H1 (cell line): ENCODE results near the gene DNAJB8. TPM values are rescaled to one million over a fixed set of nuclear protein-coding genes. Genes with fewer than 3 reads are reported as not detected.
A peak's percentile ranks its signal among the peaks of the same experiment; 100 is the strongest.

Source experiments
- CTCF ChIA-PET: fragments of 300-600 bp; sonication (Branson Sonifier 250); formaldehyde crosslinking; loops from one replicate; lab custom pipeline; 2021; ENCODE audit not compliant: partially characterized antibody; lab: Charles Lee
- POLR2A ChIA-PET: fragments of 300-600 bp; sonication (Branson Sonifier 250); formaldehyde crosslinking; loops from one replicate; lab custom pipeline; 2021; ENCODE audit warnings: inconsistent platforms; ENCODE audit not compliant: partially characterized antibody; lab: Charles Lee
- DNase-seq, 2 experiments: peaks; one replicate each; pipeline versions ENCODE4 v3.0.0 to v3.0.0-alpha.2; 2010 to 2022; ENCODE audit warnings: low spot score in 2 of 2, low read depth in 1 of 2, mixed read lengths in 1 of 2
- FAIRE-seq: peaks from 2 replicates; lab custom pipeline; 2011; peaks lifted over from hg19 to GRCh38; lab: Jason Lieb, UNC
- H2AFZ ChIP-seq: 2 replicates; pipeline ENCODE4 v1.8.1; 2012; ENCODE audit warnings: low read length, inconsistent platforms
- H2AK5ac ChIP-seq: 2 replicates; pipeline ENCODE4 v1.6.1; 2013; ENCODE audit warnings: low read depth, low read length
- H2BK120ac ChIP-seq: replicated peaks from 2 replicates; pipeline ENCODE3; 2013; ENCODE audit warnings: low read depth, low read length, inconsistent platforms
- H2BK12ac ChIP-seq: 2 replicates; pipeline ENCODE4 v1.6.1; 2013; ENCODE audit warnings: low read depth, low read length
- H2BK15ac ChIP-seq: 2 replicates; pipeline ENCODE4 v1.6.1; 2013; ENCODE audit warnings: low read length
- H2BK20ac ChIP-seq: 2 replicates; pipeline ENCODE4 v1.6.1; 2013; ENCODE audit warnings: low read length
- H2BK5ac ChIP-seq: 2 replicates; pipeline ENCODE4 v1.6.1; 2013; ENCODE audit warnings: low read depth, low read length
- H3K14ac ChIP-seq: 2 replicates; pipeline ENCODE4 v1.6.1; 2013; ENCODE audit warnings: inconsistent platforms; ENCODE audit not compliant: insufficient read length
- H3K18ac ChIP-seq: 2 replicates; pipeline ENCODE4 v1.6.1; 2013; ENCODE audit warnings: low read length; ENCODE audit errors: extremely low read depth
- H3K23ac ChIP-seq: 2 replicates; pipeline ENCODE4 v1.6.1; 2013; ENCODE audit warnings: inconsistent platforms; ENCODE audit not compliant: insufficient read length
- H3K23me2 ChIP-seq: 2 replicates; pipeline ENCODE4 v1.6.1; 2013; ENCODE audit warnings: low read depth, low read length
- H3K27ac ChIP-seq: 2 replicates; pipeline ENCODE4 v1.6.1; 2011; ENCODE audit warnings: low read depth, low read length, inconsistent platforms
- H3K27me3 ChIP-seq, 4 experiments: replicated peaks in 1 of 4; 1 replicate in 1 of 4; 2 replicates in 3 of 4; pipeline versions ENCODE4 v1.6.1 to v1.8.1; 2011 to 2013; ENCODE audit warnings: low read length in 3 of 4, mild to moderate bottlenecking in 3 of 4, inconsistent platforms in 2 of 4, mixed read lengths in 2 of 4, moderate library complexity in 1 of 4; ENCODE audit not compliant: control insufficient read depth in 3 of 4, insufficient read depth in 3 of 4; ENCODE audit errors: extremely low read depth in 1 of 4
- H3K36me3 ChIP-seq, 4 experiments: 2 replicates each; pipeline versions ENCODE4 v1.6.1 to v1.8.1; 2011 to 2013; ENCODE audit warnings: mild to moderate bottlenecking in 4 of 4, low read length in 3 of 4, moderate library complexity in 2 of 4, control low read depth in 1 of 4, inconsistent platforms in 1 of 4; ENCODE audit not compliant: insufficient read depth in 4 of 4, control insufficient read depth in 2 of 4
- H3K4ac ChIP-seq: replicated peaks from 2 replicates; pipeline ENCODE3; 2013; ENCODE audit warnings: low read length, low read depth, mixed read lengths, inconsistent platforms; ENCODE audit not compliant: insufficient read length
- H3K4me1 ChIP-seq, 4 experiments: replicated peaks in 1 of 4; 1 replicate in 1 of 4; 2 replicates in 3 of 4; pipeline versions ENCODE4 v1.6.1 to v1.8.1; 2011 to 2013; ENCODE audit warnings: low read length in 3 of 4, inconsistent platforms in 2 of 4, mixed read lengths in 1 of 4; ENCODE audit not compliant: insufficient read depth in 4 of 4, control insufficient read depth in 3 of 4
- H3K4me2 ChIP-seq, 2 experiments: 2 replicates each; pipeline versions ENCODE4 v1.6.1 to v1.8.1; 2011 to 2013; ENCODE audit warnings: low read depth in 2 of 2, low read length in 2 of 2, control low read depth in 1 of 2, inconsistent platforms in 1 of 2, mild to moderate bottlenecking in 1 of 2; ENCODE audit not compliant: insufficient read depth in 1 of 2
- H3K4me3 ChIP-seq, 4 experiments: fragments of 200-600, 300-600 bp in 1 of 4; sonication (generic), shearing (Covaris generic), sonication (Bioruptor Twin) in 1 of 4; 2 replicates each; pipeline versions ENCODE4 v1.5.1 to v1.8.1; 2011 to 2016; ENCODE audit warnings: low read length in 4 of 4, low read depth in 3 of 4, control low read depth in 2 of 4, inconsistent platforms in 2 of 4, mild to moderate bottlenecking in 2 of 4, mixed read lengths in 1 of 4, moderate library complexity in 1 of 4; ENCODE audit not compliant: insufficient read depth in 2 of 4; ENCODE audit errors: extremely low read depth in 1 of 4
- H3K56ac ChIP-seq: replicated peaks from 2 replicates; pipeline ENCODE3; 2013; ENCODE audit warnings: low read depth, mild to moderate bottlenecking, mixed read lengths, low read length, inconsistent platforms; ENCODE audit not compliant: insufficient read length
- H3K79me1 ChIP-seq: 2 replicates; pipeline ENCODE4 v1.6.1; 2013; ENCODE audit warnings: low read depth, low read length, control low read depth
- H3K79me2 ChIP-seq, 2 experiments: 2 replicates each; pipeline versions ENCODE4 v1.6.1 to v1.8.1; 2012 to 2013; ENCODE audit warnings: low read length in 2 of 2, mild to moderate bottlenecking in 2 of 2, inconsistent platforms in 1 of 2; ENCODE audit not compliant: insufficient read depth in 2 of 2, control insufficient read depth in 1 of 2
- H3K9ac ChIP-seq, 4 experiments: replicated peaks in 1 of 4; 1 replicate in 1 of 4; 2 replicates in 3 of 4; pipeline versions ENCODE4 v1.6.1 to v1.8.1; 2011 to 2013; ENCODE audit warnings: low read depth in 3 of 4, low read length in 3 of 4, control low read depth in 2 of 4, mild to moderate bottlenecking in 2 of 4, moderate library complexity in 2 of 4, inconsistent platforms in 1 of 4; ENCODE audit errors: extremely low read depth in 1 of 4
- H3K9me3 ChIP-seq, 2 experiments: 2 replicates each; pipeline versions ENCODE4 v1.6.1 to v1.8.1; 2012 to 2013; ENCODE audit warnings: mild to moderate bottlenecking in 2 of 2, moderate library complexity in 2 of 2, control low read depth in 1 of 2, inconsistent platforms in 1 of 2, low read depth in 1 of 2, low read length in 1 of 2, mixed read lengths in 1 of 2; ENCODE audit not compliant: insufficient read depth in 2 of 2
- H4K20me1 ChIP-seq, 2 experiments: replicated peaks in 1 of 2; 2 replicates each; pipeline versions ENCODE3 to v1.8.1; 2011 to 2013; ENCODE audit warnings: inconsistent platforms in 2 of 2, low read length in 2 of 2, mild to moderate bottlenecking in 1 of 2; ENCODE audit not compliant: insufficient read depth in 2 of 2, control insufficient read depth in 1 of 2
- H4K5ac ChIP-seq: 2 replicates; pipeline ENCODE4 v1.6.1; 2013; ENCODE audit warnings: low read length, low read depth, mixed read lengths, inconsistent platforms; ENCODE audit not compliant: insufficient read length
- H4K8ac ChIP-seq: 2 replicates; pipeline ENCODE4 v1.8.0; 2013; ENCODE audit warnings: mild to moderate bottlenecking, moderate library complexity, low read length, inconsistent platforms; ENCODE audit not compliant: insufficient read depth; ENCODE audit errors: extremely low read depth
- H4K91ac ChIP-seq: replicated peaks from 2 replicates; pipeline ENCODE3; 2013; ENCODE audit warnings: low read length, mixed read lengths, inconsistent platforms; ENCODE audit not compliant: insufficient read length
- ATF2 ChIP-seq: IDR thresholded peaks from 2 replicates; pipeline ENCODE4 v1.6.1; 2012; ENCODE audit warnings: low read length, inconsistent platforms
- EGR1 ChIP-seq: IDR thresholded peaks from 2 replicates; pipeline ENCODE4 v1.6.1; 2011; ENCODE audit warnings: low read depth, low read length, borderline replicate concordance
- HDAC2 ChIP-seq, 2 experiments: fragments of 300-600 bp in 1 of 2; sonication (generic) in 1 of 2; IDR thresholded peaks; 2 replicates each; pipeline ENCODE4 v1.6.1; 2011 to 2012; ENCODE audit warnings: low read depth in 2 of 2, low read length in 2 of 2, mild to moderate bottlenecking in 2 of 2, moderate library complexity in 2 of 2, borderline replicate concordance in 1 of 2, inconsistent platforms in 1 of 2
- JUN ChIP-seq: IDR thresholded peaks from 2 replicates; pipeline ENCODE4 v1.6.1; 2011; ENCODE audit warnings: low read depth, mild to moderate bottlenecking, improper control_type of control experiment, low read length
- KDM1A ChIP-seq: fragments of 200-600, 300-600 bp; sonication (generic); IDR thresholded peaks from 2 replicates; pipeline ENCODE4 v1.7.1; 2016; ENCODE audit warnings: mild to moderate bottlenecking, low read length, borderline replicate concordance
- WGBS, 2 experiments: shearing (Covaris generic) in 1 of 2; methylation state at CpG; one replicate each; pipeline versions ENCODE4 v1.1.6 to v1.1.7; 2013 to 2015; ENCODE audit warnings: low lambda C conversion rate in 2 of 2, mixed read lengths in 2 of 2, inconsistent platforms in 1 of 2, low coverage in 1 of 2, missing lambda C conversion rate in 1 of 2; ENCODE audit not compliant: insufficient replicate concordance in 2 of 2, insufficient coverage in 1 of 2, insufficient read length in 1 of 2; ENCODE audit errors: extremely low coverage in 1 of 2, missing lambda C conversion rate in 1 of 2; 5-methylcytosine and 5-hydroxymethylcytosine counted together
- polyA plus RNA-seq, 7 experiments: library from polyadenylated mRNA; depleted of rRNA in 3 of 7; stranded (reverse) in 5 of 7; unstranded in 2 of 7; fragments of >200 nt in 5 of 7; fragments of 200-250 nt in 2 of 7; gene quantifications; 1 replicate in 5 of 7; 2 replicates in 1 of 7; 4 replicates in 1 of 7; pipeline versions ENCODE4 v1.2.1 to v1.2.3, GENCODE V29; 2011 to 2013; ENCODE audit warnings: missing spikeins in 2 of 7, mixed read lengths in 2 of 7
- total RNA-seq: library from RNA; stranded (reverse); fragmentation: NEBNext Ultra II Directional; extraction: Animal tissue kit (Norgen Biotek cat#: 25700); gene quantifications from 2 replicates; pipeline ENCODE4 v1.2.1, GENCODE V29; 2021

The DNAJB8 gene
- total and polyA plus RNA-seq, 2 of the 8 experiments (the other 6 are each of a cell fraction or from before 2014, with no cell fraction given): not detected

GRCh38 chr3:128434524-128434923 lies 32.2 kb downstream of the DNAJB8 start:
- TF ChIP-seq JUN (no peak), EGR1 (no peak), ATF2 (no peak), KDM1A (peak; percentile 95), HDAC2 (IDR thresholded peaks at IDR 0.05; ENCODE audit: borderline replicate concordance in 1 of 2, low read depth in 2 of 2, low read length in 2 of 2) (peak in 1 of 2 experiments; percentile 54; a peak in 1 of 4 replicates)
- TF ChIP-seq, all 59 proteins: peak for 2

More at GRCh38 chr3:128434524-128434923, 32.2 kb downstream of the DNAJB8 start:
- no peak overlapping the region; the same call in 1 of the 2 replicates for H2AK5ac ChIP-seq
- no peak overlapping the region for H3K18ac ChIP-seq
- no peak overlapping the region for H3K4ac ChIP-seq
- no peak for DNase-seq
- H3K27ac ChIP-seq: no peak overlapping the region
- FAIRE-seq: no peak
- H2BK20ac ChIP-seq: no peak overlapping the region
- no peak overlapping the region for H3K23ac ChIP-seq
- CTCF ChIA-PET: interaction anchor here (0.6 to 12.6 kb wide), 13 partner anchors 9 to 194 kb away, joined by 3 to 144 read pairs (median 5); partner anchors contain the start of gene DNAJB8
- peaks cover 1 to 6% of the 10 kb centered on the region in 2 experiments for H4K20me1 ChIP-seq
- H2BK15ac ChIP-seq: no peak overlapping the region
- peaks cover 9% of the 10 kb centered on the region; the same call in 1 of the 2 replicates for H3K23me2 ChIP-seq
- WGBS, 2 experiments: 82% methylated on average over 2 of the region's 2 CpGs; no CpG with 5 or more reads in 1 of the 2 experiments
- H4K5ac ChIP-seq: no peak overlapping the region
- H2AFZ ChIP-seq: no peak overlapping the region
- H3K27me3 ChIP-seq: peaks cover 9 to 43% (median 37%) of the 10 kb centered on the region in 4 experiments
- H2BK12ac ChIP-seq: 0 out of 2 replicates have a peak overlapping the region, but pooled peaks have one; percentile 7
- no peak overlapping the region for H4K91ac ChIP-seq
- H3K79me1 ChIP-seq: no peaks in the 10 kb centered on the region
- H3K14ac ChIP-seq: no peak overlapping the region
- H2BK120ac ChIP-seq: peak overlapping the region; percentile 54
- H4K8ac ChIP-seq: no peak overlapping the region
- POLR2A ChIA-PET: interaction anchor here (1.0 to 2.5 kb wide), 4 partner anchors 13 to 86 kb away, joined by 3 to 5 read pairs (median 4); no protein-coding TSS in a partner anchor
- no peak overlapping the region for H3K4me3 ChIP-seq
- no peak overlapping the region for H2BK5ac ChIP-seq
- H3K4me2 ChIP-seq: peak overlapping the region in 1 of 2 experiments; percentile 95; a peak in 1 of 4 replicates
- no peaks in the 10 kb centered on the region for H3K79me2 ChIP-seq
- no peaks in the 10 kb centered on the region for H3K36me3 ChIP-seq
- H3K9ac ChIP-seq: no peak overlapping the region
- H3K4me1 ChIP-seq: peaks cover 6 to 35% (median 28%) of the 10 kb centered on the region in 4 experiments
- H3K56ac ChIP-seq: no peak overlapping the region
- no peaks in the 10 kb centered on the region for H3K9me3 ChIP-seq
